Heart left ventricle (tissue), 16 donors: ENCODE results near the gene TBC1D5. TPM values are rescaled to one million over a fixed set of nuclear protein-coding genes. Genes with fewer than 3 reads are reported as not detected.
A peak's percentile ranks its signal among the peaks of the same experiment; 100 is the strongest.

Experiments
- ATAC-seq, 4 donors: fragments of 200-7000 bp; cut with Tn5 transposase; one replicate each; pipeline ENCODE4 v1.9.1; 2020 to 2022; ENCODE audit warnings: moderate library complexity in 4 of 4, mild to moderate bottlenecking in 3 of 4, moderate number of reproducible peaks in 1 of 4
- DNase-seq, 5 donors: peaks; one replicate each; pipeline ENCODE4 v3.0.0-alpha.2; 2020
- H3K27ac ChIP-seq, 12 donors: fragments of 200-600 bp; sonication (generic) in 4 of 12; one replicate each; pipeline versions ENCODE4 v1.5.0 to v1.8.0; 2016 to 2022; ENCODE audit warnings: mild to moderate bottlenecking in 2 of 12
- H3K27me3 ChIP-seq, 9 donors: fragments of 200-600 bp; sonication (generic) in 2 of 9; one replicate each; pipeline versions ENCODE4 v1.5.1 to v1.8.0; 2016 to 2022; ENCODE audit warnings: mild to moderate bottlenecking in 3 of 9
- H3K36me3 ChIP-seq, 9 donors: fragments of 200-600 bp; sonication (generic) in 2 of 9; one replicate each; pipeline versions ENCODE4 v1.5.0 to v1.8.0; 2018 to 2022; ENCODE audit warnings: mild to moderate bottlenecking in 2 of 9
- H3K4me1 ChIP-seq, 12 donors: fragments of 200-600 bp; sonication (generic) in 4 of 12; one replicate each; pipeline versions ENCODE4 v1.5.0 to v1.8.0; 2016 to 2022; ENCODE audit warnings: mild to moderate bottlenecking in 3 of 12
- H3K4me3 ChIP-seq, 12 donors: fragments of 200-600 bp; sonication (generic) in 4 of 12; one replicate each; pipeline versions ENCODE4 v1.5.0 to v1.8.0; 2017 to 2022; ENCODE audit warnings: mild to moderate bottlenecking in 9 of 12, moderate library complexity in 4 of 12
- H3K9me3 ChIP-seq, 12 donors: fragments of 200-600 bp; sonication (generic) in 4 of 12; one replicate each; pipeline versions ENCODE4 v1.5.0 to v1.8.0; 2016 to 2022; ENCODE audit warnings: mild to moderate bottlenecking in 1 of 12
- CTCF ChIP-seq, 12 donors: fragments of 200-600 bp; sonication (generic) in 4 of 12; IDR thresholded peaks; one replicate each; pipeline versions ENCODE4 v1.5.0 to v1.8.0; 2018 to 2022; ENCODE audit warnings: antibody characterized with exemption in 12 of 12, mild to moderate bottlenecking in 5 of 12
- POLR2A ChIP-seq, 2 donors: fragments of 450-650 bp; IDR thresholded peaks; one replicate each; pipeline ENCODE4 v1.6.1; 2017; ENCODE audit warnings: antibody characterized with exemption in 2 of 2, mild to moderate bottlenecking in 2 of 2, moderate library complexity in 2 of 2
- WGBS, 4 donors: extraction: QIAGEN DNeasy Blood & Tissue Kit in 2 of 4; methylation state at CpG; one replicate each; pipeline versions ENCODE4 v1.1.5 to v1.1.7; 2013 to 2018; 5-methylcytosine and 5-hydroxymethylcytosine counted together
- intact Hi-C, 10 donors: fragments of 100-400 bp; cut with DNase I; formaldehyde crosslinking; loops; one replicate each; pipeline versions ENCODE4 v1.11.1 to v1.14.2; 2022
- polyA plus RNA-seq, 2 donors: library from polyadenylated mRNA; stranded (reverse); fragments of 200-250 nt; gene quantifications; one replicate each; pipeline ENCODE4 v1.2.3, GENCODE V29; 2013
- total RNA-seq, 9 donors: library from RNA; depleted of rRNA in 2 of 9; stranded (reverse); fragments of >200 nt in 2 of 9; fragmentation: NEBNext Ultra II Directional in 3 of 9; extraction: Animal tissue kit (Norgen Biotek cat#: 25700) in 3 of 9; gene quantifications; one replicate each; pipeline versions ENCODE4 v1.1.0 to v1.2.4, GENCODE V29; 2016 to 2023
- donor health status: ischemic (EF 13 %, LVEDD 7.1; RV severe dilation, severe dysfunction).
- donor health status: healthy with polysubstance abuse.
- donor health status: DM: no; HTN: yes; CAD: no.
- donor health status: DM: no; HTN: no; CAD: no.
- donor health status: ischemic (EF 25% LVEDD 6.9; RV normal size, moderate dysfunction).
- donor health status: ischemic (EF 25% LVEDD 5.7; RV mildly dilated, moderate dysfunction).
- donor health status: healthy.
- donor health status: DM: yes; HTN: yes; CAD: no.
- donor health status: ischemic (EF 35%, LVEDD 5.7; RV mildly dilated, moderate dysfunction).
- donor health status: nonischemic (EF 11% LVEDD 7.7; RV severe dilation, severe dysfunction).
- donor health status: DM: yes; HTN: yes; CAD: no.
- donor health status: PGD.
- donor health status: ischemic (EF 29% LVEDD 5.4; RV normal size, mild dysfunction).
- donor health status: nonischemic (EF 23%, LVEDD 6.1; RV moderate dilation, normal function).

Gene TBC1D5
- total and polyA plus RNA-seq, 11 donors: 5.8 to 48.3 (median 31.1) TPM

DNA sequence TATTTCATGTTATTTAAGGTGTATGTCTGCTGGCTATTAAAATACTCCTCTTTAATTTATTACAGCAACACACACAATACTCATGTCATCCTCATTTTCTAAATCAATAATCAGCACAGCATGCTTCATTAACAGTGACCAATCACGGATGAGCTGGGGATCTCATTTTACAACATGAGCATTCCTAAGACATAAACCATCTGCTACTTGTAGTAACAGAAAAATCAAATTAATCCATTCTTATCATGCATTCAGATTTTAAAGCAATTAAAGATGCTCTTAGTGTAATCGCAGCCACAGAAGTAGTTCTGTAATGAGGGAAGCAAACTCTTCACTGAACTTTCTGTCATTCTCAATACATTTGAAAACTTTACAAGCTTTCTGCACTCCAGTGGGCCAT, 191.1 kb downstream of the TBC1D5 start:
- no peak overlapping the region for H3K4me3 ChIP-seq
- no peaks in the 10 kb centered on the region for H3K27me3 ChIP-seq
- peaks cover 0 to 37% (median 15%) of the 10 kb centered on the region in 12 donors for H3K4me1 ChIP-seq
- peaks cover 0 to 6% (median 0%) of the 10 kb centered on the region in 12 donors for H3K9me3 ChIP-seq
- intact Hi-C loops: no loop called here
- WGBS, 4 donors: 50 to 69% (median 65%) methylated on average over 2 of the region's 2 CpGs
- TF ChIP-seq CTCF (IDR thresholded peaks at IDR 0.05): no peak
- no peak for TF ChIP-seq POLR2A (IDR thresholded peaks at IDR 0.05)
- no peaks in the 10 kb centered on the region for H3K36me3 ChIP-seq
- peak overlapping the region in 3 of 12 donors; percentile 70 to 80 (median 71) for H3K27ac ChIP-seq
- ATAC-seq: no peak
- no peak for DNase-seq

- DNase-seq (no peak), ATAC-seq (no peak)
- Histone ChIP-seq H3K27me3 (no peaks in the 10 kb centered on the region), H3K36me3 (no peaks in the 10 kb centered on the region), H3K4me1 (peaks cover 0 to 37% (median 15%) of the 10 kb centered on the region in 12 donors), H3K27ac (no peak overlapping the region), H3K9me3 (peaks cover 0 to 6% (median 0%) of the 10 kb centered on the region in 12 donors), H3K4me3 (no peak overlapping the region)
- intact Hi-C loops: no loop called here
- TF ChIP-seq CTCF (IDR thresholded peaks at IDR 0.05) (no peak), POLR2A (IDR thresholded peaks at IDR 0.05) (no peak)
These were observed 191.8 kb downstream of the TBC1D5 start for GRCh38 chr3:17550624-17551023.

DNA sequence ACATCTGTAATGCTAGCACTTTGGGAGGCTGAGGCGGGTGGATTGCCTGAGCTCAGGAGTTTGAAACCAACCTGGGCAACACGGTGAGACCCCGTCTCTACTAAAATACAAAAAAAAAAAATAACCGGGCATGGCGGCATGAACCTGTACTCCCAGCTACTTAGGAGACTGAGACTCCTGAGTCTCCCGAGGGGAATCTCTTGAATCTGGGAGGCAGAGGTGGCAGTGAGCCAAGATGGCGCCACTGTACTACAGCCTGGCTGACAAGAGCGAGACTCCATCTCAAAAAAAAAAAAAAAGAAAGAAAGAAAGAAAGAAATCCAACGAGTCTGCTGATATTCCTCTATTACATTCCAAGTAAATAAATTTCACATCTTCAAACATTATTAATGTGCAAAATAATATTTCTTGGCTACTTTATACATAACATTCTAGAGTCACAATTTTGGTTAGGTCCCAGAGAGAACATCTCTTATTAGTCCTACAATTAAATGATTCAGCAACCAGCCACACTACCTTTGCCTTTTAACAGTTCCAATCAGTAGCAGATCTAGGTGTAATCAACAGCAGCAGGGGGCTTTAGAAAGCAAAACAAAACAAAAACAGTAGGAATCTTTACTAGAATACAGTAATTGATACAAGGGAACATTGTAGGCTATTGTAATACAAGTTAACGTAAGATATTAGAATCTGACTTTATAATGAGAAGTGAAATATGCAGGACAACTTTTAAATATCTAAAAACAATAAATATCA, 195.8 kb downstream of the TBC1D5 start:
- H3K4me1 ChIP-seq: peaks cover 0 to 14% (median 6%) of the 10 kb centered on the region in 12 donors
- no peaks in the 10 kb centered on the region for H3K9me3 ChIP-seq
- no peak for ATAC-seq
- DNase-seq: peak in 2 of 5 donors; percentile 29 to 43
- intact Hi-C loops: no loop called here
- TF ChIP-seq CTCF (IDR thresholded peaks at IDR 0.05) (no peak), POLR2A (IDR thresholded peaks at IDR 0.05) (no peak)
- H3K4me3 ChIP-seq: no peak overlapping the region
- H3K36me3 ChIP-seq: no peaks in the 10 kb centered on the region
- H3K27ac ChIP-seq: no peak overlapping the region
- H3K27me3 ChIP-seq: no peaks in the 10 kb centered on the region
- WGBS, 4 donors: 81 to 88% (median 87%) methylated on average over 10 of the region's 10 CpGs

- Histone ChIP-seq H3K36me3 (no peaks in the 10 kb centered on the region), H3K4me3 (no peak overlapping the region), H3K27ac (no peak overlapping the region), H3K4me1 (no peaks in the 10 kb centered on the region), H3K9me3 (peaks cover 0 to 5% (median 0%) of the 10 kb centered on the region in 12 donors), H3K27me3 (no peaks in the 10 kb centered on the region)
- ATAC-seq: no peak
- TF ChIP-seq CTCF (IDR thresholded peaks at IDR 0.05): peak in 6 of 12 donors; percentile 11 to 25 (median 18)
- no peak for TF ChIP-seq POLR2A (IDR thresholded peaks at IDR 0.05)
- WGBS, 4 donors: 80 to 87% (median 85%) methylated on average over 2 of the region's 2 CpGs
- DNase-seq: no peak
- intact Hi-C loops: no loop called here
These were observed 197.8 kb downstream of the TBC1D5 start for GRCh38 chr3:17544632-17545031.
